MCF 10A (cell line): Measurements from ENCODE around the gene ZKSCAN5. TPM values are rescaled to one million over a fixed set of nuclear protein-coding genes. Genes with fewer than 3 reads are reported as not detected.

Experiments
- BruUV-seq: library from RNA; stranded (reverse); fragments of 400-500 nt; replicated peaks from 2 replicates; lab custom pipeline; 2021; lab: Mats Ljungman, UMichigan
- CTCF ChIA-PET: fragments of 300-600 bp; sonication (Branson Sonifier 250); formaldehyde crosslinking; extraction: SDS; loops from one replicate; lab custom pipeline; 2021; ENCODE audit warnings: antibody characterized with exemption, inconsistent platforms; lab: Yijun Ruan, JAX
- POLR2A ChIA-PET: fragments of 300-600, 350-650 bp; sonication (Branson Sonifier 250); formaldehyde crosslinking; extraction: SDS; loops from one replicate; lab custom pipeline; 2020; ENCODE audit warnings: antibody characterized with exemption, inconsistent platforms; lab: Yijun Ruan, JAX
- DNase-seq: peaks from one replicate; pipeline ENCODE4 v3.0.0-alpha.2; 2018; ENCODE audit not compliant: unreplicated experiment
- H3K27ac Mint-ChIP-seq: one replicate; pipeline ENCODE4 v1.8.0; 2022; ENCODE audit warnings: mild to moderate bottlenecking, low read depth, mixed read lengths; ENCODE audit not compliant: unreplicated experiment
- H3K27me3 Mint-ChIP-seq: one replicate; pipeline ENCODE4 v1.8.0; 2022; ENCODE audit warnings: mixed read lengths; ENCODE audit not compliant: insufficient read depth, unreplicated experiment
- H3K36me3 Mint-ChIP-seq: one replicate; pipeline ENCODE4 v1.8.0; 2022; ENCODE audit warnings: mild to moderate bottlenecking, moderate library complexity, mixed read lengths; ENCODE audit not compliant: insufficient read depth, unreplicated experiment
- H3K4me1 Mint-ChIP-seq: one replicate; pipeline ENCODE4 v1.8.0; 2022; ENCODE audit warnings: mixed read lengths; ENCODE audit not compliant: insufficient read depth, unreplicated experiment
- H3K4me3 Mint-ChIP-seq: one replicate; pipeline ENCODE4 v1.8.0; 2022; ENCODE audit warnings: mild to moderate bottlenecking, moderate library complexity, mixed read lengths; ENCODE audit not compliant: unreplicated experiment
- H3K9me3 Mint-ChIP-seq: one replicate; pipeline ENCODE4 v1.8.0; 2022; ENCODE audit warnings: mixed read lengths; ENCODE audit not compliant: unreplicated experiment
- CTCF ChIP-seq: fragments of 200-600 bp; IDR thresholded peaks from one replicate; pipeline ENCODE4 v1.8.0; 2022; ENCODE audit warnings: antibody characterized with exemption, mild to moderate bottlenecking; ENCODE audit not compliant: unreplicated experiment
- intact Hi-C: fragments of 100-400 bp; cut with micrococcal nuclease; formaldehyde crosslinking; loops from 2 replicates; pipeline ENCODE4 v1.14.1; 2022
- total RNA-seq: library from RNA; stranded (reverse); gene quantifications from 2 replicates; pipeline ENCODE4 v1.2.3, GENCODE V29; 2022

ZKSCAN5 gene
- total RNA-seq, 1 experiment from 2014 or later = 13.6 TPM

- Mint-ChIP-seq H3K9me3 (no peaks in the 10 kb centered on the region), H3K4me1 (peaks cover 17% of the 10 kb centered on the region), H3K4me3 (peak overlapping the region; percentile 87), H3K27me3 (no peaks in the 10 kb centered on the region), H3K27ac (peak overlapping the region; percentile 83), H3K36me3 (peaks cover 19% of the 10 kb centered on the region)
- DNase-seq = no peak
- BruUV-seq = no TSS peak
- POLR2A ChIA-PET = interaction anchor here (0.5 to 3.4 kb wide), 24 partner anchors 10 to 595 kb away, joined by 3 to 39 read pairs (median 6); partner anchors contain the start of genes ATP5MF, BUD31, CPSF4 and FAM200A
- intact Hi-C loops = loop anchor here (2.0 kb wide), 2 partner anchors 54 to 112 kb away; partner anchors contain the start of genes ZNF655 and ZSCAN25
- CTCF ChIA-PET = interaction anchor here (1.0 kb wide), 1 partner anchor 22 kb away, joined by 3 read pairs; no protein-coding TSS in a partner anchor
- no peak for TF ChIP-seq CTCF
Measured at GRCh38 chr7:99505324-99505662, 831 bp downstream of the ZKSCAN5 start.

GRCh38 chr7:99514050-99514449 lies 9.6 kb downstream of the ZKSCAN5 start:
- ChIA-PET CTCF (interaction anchor here (0.8 to 1.2 kb wide), 3 partner anchors 12 to 26 kb away, joined by 3 to 4 read pairs (median 3); no protein-coding TSS in a partner anchor), POLR2A (interaction anchor here (2.3 kb wide), 1 partner anchor 9 kb away, joined by 9 read pairs; the partner anchor contains the start of gene ZKSCAN5)
- Mint-ChIP-seq H3K36me3 (peaks cover 72% of the 10 kb centered on the region), H3K9me3 (no peaks in the 10 kb centered on the region), H3K4me1 (no peaks in the 10 kb centered on the region), H3K27ac (no peak overlapping the region), H3K27me3 (no peaks in the 10 kb centered on the region), H3K4me3 (no peak overlapping the region)
- BruUV-seq = no TSS peak
- DNase-seq = no peak
- intact Hi-C loops = no loop called here
- no peak for TF ChIP-seq CTCF

GRCh38 chr7:99521399-99521798 lies 16.9 kb downstream of the ZKSCAN5 start:
- H3K4me3 Mint-ChIP-seq = no peak overlapping the region
- peaks cover 82% of the 10 kb centered on the region for H3K36me3 Mint-ChIP-seq
- ChIA-PET POLR2A (interaction anchor here (0.6 to 1.5 kb wide), 5 partner anchors 16 to 311 kb away, joined by 3 to 4 read pairs (median 4); partner anchors contain the start of gene FAM200A), CTCF (interaction anchor here (0.7 to 1.5 kb wide), 4 partner anchors 18 to 398 kb away, joined by 3 to 7 read pairs (median 4); partner anchors contain the start of gene TRIM4)
- DNase-seq = no peak
- no peak overlapping the region for H3K27ac Mint-ChIP-seq
- no peak for TF ChIP-seq CTCF
- peaks cover 7% of the 10 kb centered on the region for H3K9me3 Mint-ChIP-seq
- intact Hi-C loops = no loop called here
- no TSS peak for BruUV-seq
- H3K27me3 Mint-ChIP-seq = no peaks in the 10 kb centered on the region
- no peaks in the 10 kb centered on the region for H3K4me1 Mint-ChIP-seq

GRCh38 chr7:99525713-99526440 lies 21.4 kb downstream of the ZKSCAN5 start:
- ChIA-PET POLR2A (interaction anchor here (1.2 to 1.5 kb wide), 2 partner anchors 21 to 32 kb away, joined by 4 to 7 read pairs; partner anchors contain the start of genes ZKSCAN5 and ZNF655), CTCF (interaction anchor here (0.6 to 2.4 kb wide), 19 partner anchors 11 to 668 kb away, joined by 3 to 12 read pairs (median 4); partner anchors contain the start of gene ZSCAN25)
- no TSS peak for BruUV-seq
- Mint-ChIP-seq H3K4me3 (no peak overlapping the region), H3K4me1 (no peaks in the 10 kb centered on the region), H3K36me3 (peaks cover 86% of the 10 kb centered on the region), H3K27me3 (no peaks in the 10 kb centered on the region), H3K27ac (no peak overlapping the region), H3K9me3 (peaks cover 16% of the 10 kb centered on the region)
- DNase-seq = peak; percentile 16
- intact Hi-C loops = loop anchor here (2.0 kb wide), 1 partner anchor 313 kb away; no protein-coding TSS in a partner anchor
- TF ChIP-seq CTCF = peak; percentile 20
